Activated naive CD8-positive, alpha-beta T cell (primary cell): ENCODE results near the gene P2RY12.

Experiments used
- H3K27ac Mint-ChIP-seq: one replicate; pipeline ENCODE4 v1.8.0; 2021; ENCODE audit warnings: mixed read lengths
- H3K27me3 Mint-ChIP-seq: one replicate; pipeline ENCODE4 v1.8.0; 2021; ENCODE audit warnings: mixed read lengths
- H3K36me3 Mint-ChIP-seq: one replicate; pipeline ENCODE4 v1.8.0; 2021; ENCODE audit warnings: mixed read lengths
- H3K4me1 Mint-ChIP-seq: one replicate; pipeline ENCODE4 v1.8.0; 2021; ENCODE audit warnings: low read depth, mixed read lengths
- H3K4me3 Mint-ChIP-seq: one replicate; pipeline ENCODE4 v1.8.0; 2021; ENCODE audit warnings: mild to moderate bottlenecking, mixed read lengths
- H3K9me3 Mint-ChIP-seq: one replicate; pipeline ENCODE4 v1.8.0; 2021; ENCODE audit warnings: low read depth, mixed read lengths

Gene P2RY12

GRCh38 chr3:151379083-151379734 lies 5.3 kb downstream of the P2RY12 start:
- no peaks in the 10 kb centered on the region for H3K27me3 Mint-ChIP-seq
- peaks cover 2% of the 10 kb centered on the region for H3K4me1 Mint-ChIP-seq
- H3K4me3 Mint-ChIP-seq = no peak overlapping the region
- H3K27ac Mint-ChIP-seq = no peak overlapping the region
- H3K9me3 Mint-ChIP-seq = no peaks in the 10 kb centered on the region
- no peaks in the 10 kb centered on the region for H3K36me3 Mint-ChIP-seq

- Mint-ChIP-seq H3K27me3 (no peaks in the 10 kb centered on the region), H3K4me1 (no peaks in the 10 kb centered on the region), H3K27ac (no peak overlapping the region), H3K9me3 (no peaks in the 10 kb centered on the region), H3K4me3 (no peak overlapping the region), H3K36me3 (no peaks in the 10 kb centered on the region)
Measured at GRCh38 chr3:151377768-151378385, 6.7 kb downstream of the P2RY12 start.

- no peak overlapping the region for H3K4me3 Mint-ChIP-seq
- no peaks in the 10 kb centered on the region for H3K27me3 Mint-ChIP-seq
- H3K4me1 Mint-ChIP-seq = no peaks in the 10 kb centered on the region
- H3K9me3 Mint-ChIP-seq = no peaks in the 10 kb centered on the region
- H3K27ac Mint-ChIP-seq = no peak overlapping the region
- no peaks in the 10 kb centered on the region for H3K36me3 Mint-ChIP-seq
Measured at GRCh38 chr3:151372063-151372820, 12.3 kb downstream of the P2RY12 start.

GRCh38 chr3:151371526-151371925 lies 13.0 kb downstream of the P2RY12 start:
- Mint-ChIP-seq H3K36me3 (no peaks in the 10 kb centered on the region), H3K4me3 (no peak overlapping the region), H3K27me3 (no peaks in the 10 kb centered on the region), H3K27ac (no peak overlapping the region), H3K4me1 (no peaks in the 10 kb centered on the region), H3K9me3 (no peaks in the 10 kb centered on the region)

- Mint-ChIP-seq H3K4me3 (no peak overlapping the region), H3K27me3 (no peaks in the 10 kb centered on the region), H3K9me3 (no peaks in the 10 kb centered on the region), H3K27ac (no peak overlapping the region), H3K36me3 (no peaks in the 10 kb centered on the region), H3K4me1 (no peaks in the 10 kb centered on the region)
Measured at GRCh38 chr3:151367448-151367847, 17.1 kb downstream of the P2RY12 start.

- Mint-ChIP-seq H3K4me3 (no peak overlapping the region), H3K9me3 (no peaks in the 10 kb centered on the region), H3K27me3 (no peaks in the 10 kb centered on the region), H3K4me1 (no peaks in the 10 kb centered on the region), H3K36me3 (no peaks in the 10 kb centered on the region), H3K27ac (no peak overlapping the region)
Measured at GRCh38 chr3:151366993-151367392, 17.6 kb downstream of the P2RY12 start.

GRCh38 chr3:151362751-151363174 lies 21.8 kb downstream of the P2RY12 start:
- Mint-ChIP-seq H3K27me3 (no peaks in the 10 kb centered on the region), H3K9me3 (no peaks in the 10 kb centered on the region), H3K4me3 (no peak overlapping the region), H3K4me1 (no peaks in the 10 kb centered on the region), H3K27ac (no peak overlapping the region), H3K36me3 (no peaks in the 10 kb centered on the region)

- H3K4me1 Mint-ChIP-seq = no peaks in the 10 kb centered on the region
- H3K36me3 Mint-ChIP-seq = no peaks in the 10 kb centered on the region
- H3K9me3 Mint-ChIP-seq = no peaks in the 10 kb centered on the region
- H3K27ac Mint-ChIP-seq = no peak overlapping the region
- H3K4me3 Mint-ChIP-seq = no peak overlapping the region
- H3K27me3 Mint-ChIP-seq = peaks cover 1% of the 10 kb centered on the region
Measured at GRCh38 chr3:151357463-151357850, 27.1 kb downstream of the P2RY12 start.

- Mint-ChIP-seq H3K4me1 (no peaks in the 10 kb centered on the region), H3K36me3 (no peaks in the 10 kb centered on the region), H3K27ac (no peak overlapping the region), H3K9me3 (no peaks in the 10 kb centered on the region), H3K27me3 (peaks cover 5% of the 10 kb centered on the region), H3K4me3 (no peak overlapping the region)
Measured at GRCh38 chr3:151356794-151357462, 27.6 kb downstream of the P2RY12 start.

GRCh38 chr3:151351648-151352047 lies 32.9 kb downstream of the P2RY12 start:
- H3K4me3 Mint-ChIP-seq = no peak overlapping the region
- H3K27me3 Mint-ChIP-seq = peaks cover 17% of the 10 kb centered on the region
- H3K9me3 Mint-ChIP-seq = no peaks in the 10 kb centered on the region
- no peaks in the 10 kb centered on the region for H3K4me1 Mint-ChIP-seq
- H3K27ac Mint-ChIP-seq = no peak overlapping the region
- no peaks in the 10 kb centered on the region for H3K36me3 Mint-ChIP-seq

- Mint-ChIP-seq H3K4me3 (no peak overlapping the region), H3K9me3 (no peaks in the 10 kb centered on the region), H3K36me3 (no peaks in the 10 kb centered on the region), H3K27ac (no peak overlapping the region), H3K4me1 (peaks cover 3% of the 10 kb centered on the region), H3K27me3 (peaks cover 21% of the 10 kb centered on the region)
Measured at GRCh38 chr3:151351219-151351618, 33.3 kb downstream of the P2RY12 start.

GRCh38 chr3:151350656-151351055 lies 33.9 kb downstream of the P2RY12 start:
- no peak overlapping the region for H3K27ac Mint-ChIP-seq
- no peak overlapping the region for H3K4me3 Mint-ChIP-seq
- peaks cover 8% of the 10 kb centered on the region for H3K4me1 Mint-ChIP-seq
- H3K27me3 Mint-ChIP-seq = peaks cover 24% of the 10 kb centered on the region
- no peaks in the 10 kb centered on the region for H3K9me3 Mint-ChIP-seq
- no peaks in the 10 kb centered on the region for H3K36me3 Mint-ChIP-seq

GRCh38 chr3:151347432-151347831 lies 37.1 kb downstream of the P2RY12 start:
- Mint-ChIP-seq H3K27ac (no peak overlapping the region), H3K36me3 (no peaks in the 10 kb centered on the region), H3K4me3 (no peak overlapping the region), H3K27me3 (peaks cover 26% of the 10 kb centered on the region), H3K4me1 (peaks cover 8% of the 10 kb centered on the region), H3K9me3 (no peaks in the 10 kb centered on the region)

- no peak overlapping the region for H3K4me3 Mint-ChIP-seq
- no peaks in the 10 kb centered on the region for H3K36me3 Mint-ChIP-seq
- H3K27ac Mint-ChIP-seq = no peak overlapping the region
- H3K4me1 Mint-ChIP-seq = peaks cover 8% of the 10 kb centered on the region
- H3K27me3 Mint-ChIP-seq = peaks cover 20% of the 10 kb centered on the region
- H3K9me3 Mint-ChIP-seq = no peaks in the 10 kb centered on the region
Measured at GRCh38 chr3:151346292-151346691, 38.3 kb downstream of the P2RY12 start.

- Mint-ChIP-seq H3K4me1 (peaks cover 8% of the 10 kb centered on the region), H3K27me3 (peaks cover 17% of the 10 kb centered on the region), H3K4me3 (peak overlapping the region; percentile 42), H3K27ac (no peak overlapping the region), H3K36me3 (no peaks in the 10 kb centered on the region), H3K9me3 (no peaks in the 10 kb centered on the region)
Measured at GRCh38 chr3:151345859-151346258, 38.7 kb downstream of the P2RY12 start.
